Hepatocyte (in vitro differentiated cells): ENCODE results near the gene FNDC1.

Experiments
- EZH2phosphoT487 ChIP-seq: fragments of 200-600 bp; sonication (generic); IDR thresholded peaks from one replicate; pipeline ENCODE4 v1.6.1; 2018; ENCODE audit warnings: antibody characterized with exemption, mild to moderate bottlenecking, low read depth, moderate library complexity; ENCODE audit not compliant: unreplicated experiment, severe bottlenecking
- TF ChIP-seq, protein P1 (sequence below): fragments of 200-600 bp; sonication (generic); IDR thresholded peaks from 2 replicates; pipeline ENCODE4 v1.5.1; 2016; ENCODE audit warnings: antibody characterized with exemption, mild to moderate bottlenecking; ENCODE audit not compliant: poor library complexity

DNA sequence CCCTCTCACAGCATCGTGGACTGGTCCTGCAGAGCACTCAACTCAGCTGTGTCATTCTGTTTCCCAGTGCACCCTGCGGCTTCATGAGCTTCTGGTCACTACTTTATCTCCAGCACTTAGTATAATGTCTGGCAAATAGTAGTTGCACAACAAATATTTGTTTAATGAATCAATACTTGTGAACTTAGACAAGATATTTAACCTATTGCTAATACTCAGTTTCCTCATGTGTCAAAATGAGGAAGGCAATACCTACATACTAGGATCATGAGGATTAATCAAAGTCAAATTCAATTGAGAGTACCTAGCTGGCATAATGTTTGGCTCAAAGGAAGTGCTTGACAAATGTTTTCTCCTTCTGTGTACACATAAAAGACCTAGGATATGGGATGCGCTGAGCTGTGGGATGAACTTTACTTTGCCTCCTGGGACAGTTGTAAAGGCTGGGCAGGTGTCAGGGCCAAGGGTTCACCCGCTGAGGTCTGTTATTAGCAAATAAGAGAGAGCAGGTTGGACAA, 86.3 kb downstream of the FNDC1 start:
- TF ChIP-seq, protein P1, sequence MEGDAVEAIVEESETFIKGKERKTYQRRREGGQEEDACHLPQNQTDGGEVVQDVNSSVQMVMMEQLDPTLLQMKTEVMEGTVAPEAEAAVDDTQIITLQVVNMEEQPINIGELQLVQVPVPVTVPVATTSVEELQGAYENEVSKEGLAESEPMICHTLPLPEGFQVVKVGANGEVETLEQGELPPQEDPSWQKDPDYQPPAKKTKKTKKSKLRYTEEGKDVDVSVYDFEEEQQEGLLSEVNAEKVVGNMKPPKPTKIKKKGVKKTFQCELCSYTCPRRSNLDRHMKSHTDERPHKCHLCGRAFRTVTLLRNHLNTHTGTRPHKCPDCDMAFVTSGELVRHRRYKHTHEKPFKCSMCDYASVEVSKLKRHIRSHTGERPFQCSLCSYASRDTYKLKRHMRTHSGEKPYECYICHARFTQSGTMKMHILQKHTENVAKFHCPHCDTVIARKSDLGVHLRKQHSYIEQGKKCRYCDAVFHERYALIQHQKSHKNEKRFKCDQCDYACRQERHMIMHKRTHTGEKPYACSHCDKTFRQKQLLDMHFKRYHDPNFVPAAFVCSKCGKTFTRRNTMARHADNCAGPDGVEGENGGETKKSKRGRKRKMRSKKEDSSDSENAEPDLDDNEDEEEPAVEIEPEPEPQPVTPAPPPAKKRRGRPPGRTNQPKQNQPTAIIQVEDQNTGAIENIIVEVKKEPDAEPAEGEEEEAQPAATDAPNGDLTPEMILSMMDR: no peak
- TF ChIP-seq EZH2phosphoT487: no peak
